Measurements from ENCODE around the gene ZC3H6. TPM values are rescaled to one million over a fixed set of nuclear protein-coding genes. Genes with fewer than 3 reads are reported as not detected.

ZC3H6 gene
- total RNA-seq, 1 donor from 2014 or later = 21.7 TPM

DNA sequence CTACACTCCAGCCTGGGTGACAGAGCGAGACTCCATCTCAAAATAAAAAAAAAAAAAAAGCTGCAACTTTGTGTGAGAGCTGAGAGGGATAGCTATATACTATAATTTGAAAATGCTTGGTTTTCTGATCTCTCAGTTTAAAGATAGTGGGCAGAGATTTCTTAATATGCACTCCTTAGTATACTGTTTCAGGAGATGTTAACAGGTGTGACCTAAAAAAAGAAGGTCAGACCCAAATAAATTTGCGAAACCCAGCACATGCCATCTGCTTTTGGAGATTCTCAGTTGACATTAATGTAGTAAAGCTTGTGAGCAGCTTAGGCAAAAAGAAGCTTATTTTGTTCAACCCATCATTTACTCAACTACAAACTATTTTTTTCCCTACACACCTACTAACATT lies 37.4 kb downstream of the ZC3H6 start:
- Histone ChIP-seq H3K27me3 (no peaks in the 10 kb centered on the region), H4K20me1 (ENCODE audit: low read depth) (no peaks in the 10 kb centered on the region), H2AFZ (replicated peaks) (no peak overlapping the region), H3K9me3 (ENCODE audit: low read depth) (no peaks in the 10 kb centered on the region), H3K27ac (no peak overlapping the region), H3F3A (ENCODE audit: low read depth) (no peaks in the 10 kb centered on the region), H3K9ac (no peak overlapping the region), H3K36me3 (peaks cover 11% of the 10 kb centered on the region), H3K79me2 (ENCODE audit: low read depth) (no peaks in the 10 kb centered on the region), H3K4me1 (no peaks in the 10 kb centered on the region), H3K4me2 (no peak overlapping the region), H3K4me3 (no peak overlapping the region)
- TF ChIP-seq, protein P1, sequence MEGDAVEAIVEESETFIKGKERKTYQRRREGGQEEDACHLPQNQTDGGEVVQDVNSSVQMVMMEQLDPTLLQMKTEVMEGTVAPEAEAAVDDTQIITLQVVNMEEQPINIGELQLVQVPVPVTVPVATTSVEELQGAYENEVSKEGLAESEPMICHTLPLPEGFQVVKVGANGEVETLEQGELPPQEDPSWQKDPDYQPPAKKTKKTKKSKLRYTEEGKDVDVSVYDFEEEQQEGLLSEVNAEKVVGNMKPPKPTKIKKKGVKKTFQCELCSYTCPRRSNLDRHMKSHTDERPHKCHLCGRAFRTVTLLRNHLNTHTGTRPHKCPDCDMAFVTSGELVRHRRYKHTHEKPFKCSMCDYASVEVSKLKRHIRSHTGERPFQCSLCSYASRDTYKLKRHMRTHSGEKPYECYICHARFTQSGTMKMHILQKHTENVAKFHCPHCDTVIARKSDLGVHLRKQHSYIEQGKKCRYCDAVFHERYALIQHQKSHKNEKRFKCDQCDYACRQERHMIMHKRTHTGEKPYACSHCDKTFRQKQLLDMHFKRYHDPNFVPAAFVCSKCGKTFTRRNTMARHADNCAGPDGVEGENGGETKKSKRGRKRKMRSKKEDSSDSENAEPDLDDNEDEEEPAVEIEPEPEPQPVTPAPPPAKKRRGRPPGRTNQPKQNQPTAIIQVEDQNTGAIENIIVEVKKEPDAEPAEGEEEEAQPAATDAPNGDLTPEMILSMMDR (IDR thresholded peaks at IDR 0.05) = no peak
- TF ChIP-seq EZH2phosphoT487 (IDR thresholded peaks at IDR 0.05) (no peak), EZH2 (IDR thresholded peaks at IDR 0.05) (no peak)
- H3K36me3 Mint-ChIP-seq = peaks cover 13% of the 10 kb centered on the region
- H3K4me1 Mint-ChIP-seq = no peaks in the 10 kb centered on the region
- DNase-seq (ENCODE audit: low spot score) = no peak
- no peaks in the 10 kb centered on the region for H3K27me3 Mint-ChIP-seq (ENCODE audit: insufficient read depth, low read depth)
- no peak overlapping the region for H3K27ac Mint-ChIP-seq
- no peaks in the 10 kb centered on the region for H3K9me3 Mint-ChIP-seq
- H3K4me3 Mint-ChIP-seq = no peak overlapping the region

DNA sequence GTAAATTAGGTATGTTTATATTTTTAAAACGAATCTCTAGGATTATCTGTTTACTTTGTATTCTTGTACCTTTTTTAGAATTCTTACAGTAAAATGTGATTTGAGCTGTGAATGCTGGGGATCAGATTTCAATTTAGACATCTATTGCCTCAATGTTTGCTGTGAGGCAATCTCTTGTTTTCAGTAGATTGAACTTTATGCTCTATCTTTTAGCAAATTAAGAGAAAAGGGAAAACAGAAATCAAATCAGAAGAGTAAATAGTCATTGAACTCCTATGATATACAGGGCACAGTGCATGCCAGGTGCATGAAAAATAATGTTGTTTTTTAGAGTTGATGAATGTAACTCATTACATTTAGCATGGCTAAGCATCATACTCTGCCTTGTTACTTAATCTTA lies 39.5 kb downstream of the ZC3H6 start:
- Histone ChIP-seq H3K9me3 (ENCODE audit: low read depth) (no peaks in the 10 kb centered on the region), H3F3A (ENCODE audit: low read depth) (no peaks in the 10 kb centered on the region), H3K4me2 (no peak overlapping the region), H4K20me1 (ENCODE audit: low read depth) (no peaks in the 10 kb centered on the region), H3K27me3 (no peaks in the 10 kb centered on the region), H3K79me2 (ENCODE audit: low read depth) (no peaks in the 10 kb centered on the region), H3K9ac (no peak overlapping the region), H3K27ac (no peak overlapping the region), H2AFZ (replicated peaks) (no peak overlapping the region), H3K4me1 (no peaks in the 10 kb centered on the region), H3K4me3 (no peak overlapping the region), H3K36me3 (peaks cover 16% of the 10 kb centered on the region)
- H3K27ac Mint-ChIP-seq = no peak overlapping the region
- H3K9me3 Mint-ChIP-seq = no peaks in the 10 kb centered on the region
- H3K4me1 Mint-ChIP-seq = no peaks in the 10 kb centered on the region
- no peaks in the 10 kb centered on the region for H3K27me3 Mint-ChIP-seq (ENCODE audit: insufficient read depth, low read depth)
- DNase-seq (ENCODE audit: low spot score) = no peak
- TF ChIP-seq, protein P1 (IDR thresholded peaks at IDR 0.05) = no peak
- H3K36me3 Mint-ChIP-seq = peaks cover 11% of the 10 kb centered on the region
- H3K4me3 Mint-ChIP-seq = no peak overlapping the region

- H3K4me2 ChIP-seq = no peak overlapping the region
- no peak overlapping the region for H3K27ac Mint-ChIP-seq
- no peaks in the 10 kb centered on the region for H3K4me1 Mint-ChIP-seq
Observed at GRCh38 chr2:112317303-112318158, 42.1 kb downstream of the ZC3H6 start.

More at GRCh38 chr2:112317303-112318158, 42.1 kb downstream of the ZC3H6 start:
- TF ChIP-seq, protein P1 (IDR thresholded peaks at IDR 0.05) = no peak
- TF ChIP-seq EZH2phosphoT487 (IDR thresholded peaks at IDR 0.05) (no peak), EZH2 (IDR thresholded peaks at IDR 0.05) (no peak)
- Histone ChIP-seq H3K4me1 (no peaks in the 10 kb centered on the region), H3K36me3 (peaks cover 5% of the 10 kb centered on the region), H4K20me1 (ENCODE audit: low read depth) (no peaks in the 10 kb centered on the region), H3K27ac (no peak overlapping the region), H3K79me2 (ENCODE audit: low read depth) (no peaks in the 10 kb centered on the region), H3K9ac (no peak overlapping the region), H3F3A (ENCODE audit: low read depth) (no peaks in the 10 kb centered on the region), H3K4me3 (no peak overlapping the region), H3K27me3 (no peaks in the 10 kb centered on the region), H3K9me3 (ENCODE audit: low read depth) (no peaks in the 10 kb centered on the region), H2AFZ (replicated peaks) (no peak overlapping the region)
- no peak for DNase-seq (ENCODE audit: low spot score)
- Mint-ChIP-seq H3K4me3 (no peak overlapping the region), H3K36me3 (peaks cover 4% of the 10 kb centered on the region), H3K9me3 (no peaks in the 10 kb centered on the region), H3K27me3 (ENCODE audit: insufficient read depth, low read depth) (no peaks in the 10 kb centered on the region)
